GM12878 (cell line): ENCODE data around the gene CDC42EP3. TPM values are rescaled to one million over a fixed set of nuclear protein-coding genes. Genes with fewer than 3 reads are reported as not detected.

Source experiments
- ATAC-seq: fragments of 200-7000 bp; cut with Tn5 transposase; 3 replicates; pipeline ENCODE4 v1.9.1; 2020; ENCODE audit warnings: mild to moderate bottlenecking, moderate library complexity
- BruUV-seq: library from RNA; stranded (reverse); fragments of 400-500 nt; replicated peaks from 2 replicates; lab custom pipeline; 2021; lab: Mats Ljungman, UMichigan
- CTCF ChIA-PET: fragments of 300-600 bp; sonication (Branson Sonifier 250); formaldehyde crosslinking; extraction: SDS; loops from one replicate; lab custom pipeline; 2021; ENCODE audit warnings: inconsistent platforms; lab: Yijun Ruan, JAX
- POLR2A ChIA-PET: fragments of 350-600 bp; formaldehyde crosslinking; extraction: SDS; loops from one replicate; lab custom pipeline; 2021; ENCODE audit warnings: inconsistent platforms; lab: Charles Lee
- RAD21 ChIA-PET: fragments of 300-600 bp; sonication (Branson Sonifier 250); formaldehyde crosslinking; loops from one replicate; lab custom pipeline; 2023; ENCODE audit warnings: antibody characterized with exemption; ENCODE audit not compliant: unreplicated experiment; lab: Charles Lee
- SMC1A ChIA-PET: fragments of 300-600 bp; sonication (Branson Sonifier 250); formaldehyde crosslinking; loops from one replicate; lab custom pipeline; 2023; ENCODE audit not compliant: unreplicated experiment, uncharacterized antibody; lab: Charles Lee
- DNase-seq: peaks from one replicate; pipeline ENCODE4 v3.0.0-alpha.2; 2011; ENCODE audit warnings: low read depth, low spot score
- FAIRE-seq: peaks from 3 replicates; lab custom pipeline; 2011; peaks lifted over from hg19 to GRCh38; lab: Jason Lieb, UNC
- H2AFZ ChIP-seq: 2 replicates; pipeline ENCODE4 v1.6.0; 2011; ENCODE audit warnings: low read depth, low read length, control low read depth; ENCODE audit not compliant: control insufficient read depth
- H3K27ac ChIP-seq: 2 replicates; pipeline ENCODE4 v1.5.1; 2011; ENCODE audit warnings: control low read depth; ENCODE audit not compliant: control insufficient read depth, insufficient read depth
- H3K27me3 ChIP-seq, 2 experiments: replicated peaks in 1 of 2; 2 replicates each; pipeline versions ENCODE4 v1.6.0 to v1.6.1; 2011; ENCODE audit warnings: low read length in 1 of 2; ENCODE audit not compliant: control insufficient read depth in 2 of 2, insufficient read depth in 2 of 2
- H3K36me3 ChIP-seq, 2 experiments: 2 replicates each; pipeline ENCODE4 v1.5.1; 2011; ENCODE audit warnings: low read length in 1 of 2; ENCODE audit not compliant: control insufficient read depth in 2 of 2, insufficient read depth in 2 of 2
- H3K4me1 ChIP-seq: 2 replicates; pipeline ENCODE4 v1.6.1; 2011; ENCODE audit warnings: mild to moderate bottlenecking, low read length, moderate library complexity, mixed read lengths; ENCODE audit not compliant: control insufficient read depth, insufficient read depth
- H3K4me2 ChIP-seq: 2 replicates; pipeline ENCODE4 v1.6.0; 2011; ENCODE audit warnings: control low read depth; ENCODE audit not compliant: control insufficient read depth, insufficient read depth
- H3K4me3 ChIP-seq: fragments of 200-600 bp; sonication (generic); 2 replicates; pipeline ENCODE4 v1.5.1; 2016
- H3K79me2 ChIP-seq: 2 replicates; pipeline ENCODE4 v1.6.0; 2011; ENCODE audit warnings: low read length; ENCODE audit not compliant: control insufficient read depth, insufficient read depth
- H3K9ac ChIP-seq: 2 replicates; pipeline ENCODE4 v1.8.0; 2011; ENCODE audit warnings: low read length, control low read depth, mixed read lengths; ENCODE audit not compliant: control insufficient read depth, insufficient read depth
- H3K9me3 ChIP-seq: replicated peaks from 3 replicates; pipeline ENCODE4 v1.5.1; 2011; ENCODE audit warnings: mild to moderate bottlenecking, low read length; ENCODE audit not compliant: control insufficient read depth, insufficient read depth
- H4K20me1 ChIP-seq: 2 replicates; pipeline ENCODE4 v1.6.0; 2011; ENCODE audit not compliant: control insufficient read depth, insufficient read depth
- ATF7 ChIP-seq: fragments of 450-650 bp; IDR thresholded peaks from 2 replicates; pipeline ENCODE4 v1.6.1; 2016; ENCODE audit warnings: low read depth, mild to moderate bottlenecking
- FOXK2 ChIP-seq: fragments of 450-650 bp; IDR thresholded peaks from 2 replicates; pipeline ENCODE4 v1.6.1; 2017; ENCODE audit warnings: mild to moderate bottlenecking, moderate library complexity
- JUND ChIP-seq: IDR thresholded peaks from 2 replicates; pipeline ENCODE4 v1.6.1; 2012; ENCODE audit warnings: low read depth, mild to moderate bottlenecking, low read length, improper control_type of control experiment, moderate library complexity
- MEF2A ChIP-seq: IDR thresholded peaks from 2 replicates; pipeline ENCODE4 v1.6.1; 2011; ENCODE audit warnings: low read depth, mild to moderate bottlenecking, low read length, moderate library complexity; ENCODE audit not compliant: insufficient read depth
- NFYB ChIP-seq: IDR thresholded peaks from 2 replicates; pipeline ENCODE4 v1.6.1; 2011; ENCODE audit warnings: low read depth, mild to moderate bottlenecking, low read length, improper control_type of control experiment, moderate library complexity; ENCODE audit not compliant: insufficient read depth
- NR2F1 ChIP-seq: fragments of 450-650 bp; conservative IDR thresholded peaks from 2 replicates; pipeline ENCODE4 v1.6.1; 2017; ENCODE audit warnings: mild to moderate bottlenecking
- SIX5 ChIP-seq: IDR thresholded peaks from 2 replicates; pipeline ENCODE4 v1.6.1; 2011; ENCODE audit warnings: mild to moderate bottlenecking, low read depth, low read length, moderate library complexity; ENCODE audit not compliant: severe bottlenecking
- SMC3 ChIP-seq: IDR thresholded peaks from 2 replicates; pipeline ENCODE4 v1.6.1; 2011; ENCODE audit warnings: low read length, improper control_type of control experiment, borderline replicate concordance
- TBL1XR1 ChIP-seq: IDR thresholded peaks from 2 replicates; pipeline ENCODE4 v1.6.1; 2012; ENCODE audit warnings: low read depth, low read length, improper control_type of control experiment
- WGBS: methylation state at CpG from one replicate; pipeline ENCODE4 v1.1.6; 2016; ENCODE audit warnings: low lambda C conversion rate; ENCODE audit not compliant: insufficient replicate concordance, insufficient coverage; ENCODE audit errors: missing lambda C conversion rate; 5-methylcytosine and 5-hydroxymethylcytosine counted together
- in situ Hi-C: fragments of 300-500 bp; cut with MboI; formaldehyde crosslinking; loops from 9 replicates; pipeline ENCODE4 v1.14.3; 2018; ENCODE audit warnings: mixed read lengths
- intact Hi-C: fragments of 100-400 bp; cut with micrococcal nuclease; formaldehyde crosslinking; loops from one replicate; pipeline ENCODE4 v1.14.2; 2022; ENCODE audit not compliant: unreplicated experiment
- polyA plus RNA-seq, 11 experiments: library from polyadenylated mRNA; depleted of rRNA in 4 of 11; unstranded in 6 of 11; stranded (reverse) in 5 of 11; fragments of >200 nt; fragmentation: Nextera tagmentation in 4 of 11; fragmentation: Illumina TruSeq in 1 of 11; extraction: Ambion mirVana in 4 of 11; extraction: Trizol in 1 of 11; gene quantifications; 1 replicate in 1 of 11; 2 replicates in 10 of 11; pipeline versions ENCODE4 v1.2.1 to v1.2.3, GENCODE V29; 2011 to 2016; ENCODE audit warnings: inconsistent platforms in 2 of 11, missing spikeins in 2 of 11, low read depth in 1 of 11
- total RNA-seq, 4 experiments: library from RNA; depleted of rRNA in 3 of 4; stranded (reverse); fragments of >200 nt in 3 of 4; fragmentation: Illumina TruSeq in 1 of 4; extraction: Trizol in 1 of 4; gene quantifications; 2 replicates each; pipeline versions ENCODE4 v1.2.1 to v1.2.3, GENCODE V29; 2013 to 2021
- TF ChIP-seq, protein P1 (sequence below): fragments of 450-650 bp; IDR thresholded peaks from 2 replicates; pipeline ENCODE4 v1.6.1; 2017; ENCODE audit warnings: mild to moderate bottlenecking, moderate library complexity
- TF ChIP-seq, protein P2 (sequence below): IDR thresholded peaks from 2 replicates; pipeline ENCODE4 v1.6.1; 2011; ENCODE audit warnings: mild to moderate bottlenecking, low read depth, low read length, moderate library complexity; ENCODE audit not compliant: insufficient replicate concordance

CDC42EP3 gene
- total and polyA plus RNA-seq, 10 of the 15 experiments (the other 5 are each of a cell fraction or from before 2014, with no cell fraction given): 11.8 to 86.9 (median 52.9) TPM

DNA sequence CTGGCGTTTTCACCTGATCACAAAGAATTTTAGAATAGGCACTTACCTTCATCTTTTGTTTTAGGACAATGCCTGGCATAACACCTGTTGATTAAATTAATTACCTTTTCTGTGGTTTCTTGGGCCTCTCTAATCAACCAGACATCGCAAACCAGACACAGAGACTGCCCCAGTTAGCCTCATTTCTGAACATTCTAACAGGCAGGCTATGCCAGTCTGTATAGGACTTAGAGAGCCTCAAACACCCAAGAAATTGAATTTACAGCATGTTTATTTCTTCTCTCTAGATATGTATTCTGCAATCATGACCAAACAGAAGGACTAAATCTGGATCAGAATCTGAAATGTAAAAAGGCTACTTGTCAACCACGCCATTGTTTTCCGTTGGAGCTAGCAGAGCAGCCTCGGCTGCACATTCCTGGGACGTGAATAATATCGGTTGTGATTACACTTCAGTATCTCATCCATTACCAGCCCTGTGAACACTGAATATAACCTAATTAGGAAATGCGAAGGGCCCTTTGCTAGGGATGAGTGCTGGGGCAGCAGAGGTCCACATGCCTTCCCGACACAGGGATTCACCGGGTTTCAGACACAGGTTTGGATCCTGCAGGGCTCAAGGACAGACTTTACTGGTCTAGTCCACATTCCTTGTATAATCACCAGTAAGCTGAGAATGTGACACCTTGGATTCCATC lies 17.5 kb upstream of the CDC42EP3 start (continued):
- TF ChIP-seq, protein P1, sequence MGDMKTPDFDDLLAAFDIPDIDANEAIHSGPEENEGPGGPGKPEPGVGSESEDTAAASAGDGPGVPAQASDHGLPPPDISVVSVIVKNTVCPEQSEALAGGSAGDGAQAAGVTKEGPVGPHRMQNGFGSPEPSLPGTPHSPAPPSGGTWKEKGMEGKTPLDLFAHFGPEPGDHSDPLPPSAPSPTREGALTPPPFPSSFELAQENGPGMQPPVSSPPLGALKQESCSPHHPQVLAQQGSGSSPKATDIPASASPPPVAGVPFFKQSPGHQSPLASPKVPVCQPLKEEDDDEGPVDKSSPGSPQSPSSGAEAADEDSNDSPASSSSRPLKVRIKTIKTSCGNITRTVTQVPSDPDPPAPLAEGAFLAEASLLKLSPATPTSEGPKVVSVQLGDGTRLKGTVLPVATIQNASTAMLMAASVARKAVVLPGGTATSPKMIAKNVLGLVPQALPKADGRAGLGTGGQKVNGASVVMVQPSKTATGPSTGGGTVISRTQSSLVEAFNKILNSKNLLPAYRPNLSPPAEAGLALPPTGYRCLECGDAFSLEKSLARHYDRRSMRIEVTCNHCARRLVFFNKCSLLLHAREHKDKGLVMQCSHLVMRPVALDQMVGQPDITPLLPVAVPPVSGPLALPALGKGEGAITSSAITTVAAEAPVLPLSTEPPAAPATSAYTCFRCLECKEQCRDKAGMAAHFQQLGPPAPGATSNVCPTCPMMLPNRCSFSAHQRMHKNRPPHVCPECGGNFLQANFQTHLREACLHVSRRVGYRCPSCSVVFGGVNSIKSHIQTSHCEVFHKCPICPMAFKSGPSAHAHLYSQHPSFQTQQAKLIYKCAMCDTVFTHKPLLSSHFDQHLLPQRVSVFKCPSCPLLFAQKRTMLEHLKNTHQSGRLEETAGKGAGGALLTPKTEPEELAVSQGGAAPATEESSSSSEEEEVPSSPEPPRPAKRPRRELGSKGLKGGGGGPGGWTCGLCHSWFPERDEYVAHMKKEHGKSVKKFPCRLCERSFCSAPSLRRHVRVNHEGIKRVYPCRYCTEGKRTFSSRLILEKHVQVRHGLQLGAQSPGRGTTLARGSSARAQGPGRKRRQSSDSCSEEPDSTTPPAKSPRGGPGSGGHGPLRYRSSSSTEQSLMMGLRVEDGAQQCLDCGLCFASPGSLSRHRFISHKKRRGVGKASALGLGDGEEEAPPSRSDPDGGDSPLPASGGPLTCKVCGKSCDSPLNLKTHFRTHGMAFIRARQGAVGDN: no peak
- TF ChIP-seq NFYB: no peak
- no peak for TF ChIP-seq ATF7
- TF ChIP-seq NR2F1: no peak

DNA sequence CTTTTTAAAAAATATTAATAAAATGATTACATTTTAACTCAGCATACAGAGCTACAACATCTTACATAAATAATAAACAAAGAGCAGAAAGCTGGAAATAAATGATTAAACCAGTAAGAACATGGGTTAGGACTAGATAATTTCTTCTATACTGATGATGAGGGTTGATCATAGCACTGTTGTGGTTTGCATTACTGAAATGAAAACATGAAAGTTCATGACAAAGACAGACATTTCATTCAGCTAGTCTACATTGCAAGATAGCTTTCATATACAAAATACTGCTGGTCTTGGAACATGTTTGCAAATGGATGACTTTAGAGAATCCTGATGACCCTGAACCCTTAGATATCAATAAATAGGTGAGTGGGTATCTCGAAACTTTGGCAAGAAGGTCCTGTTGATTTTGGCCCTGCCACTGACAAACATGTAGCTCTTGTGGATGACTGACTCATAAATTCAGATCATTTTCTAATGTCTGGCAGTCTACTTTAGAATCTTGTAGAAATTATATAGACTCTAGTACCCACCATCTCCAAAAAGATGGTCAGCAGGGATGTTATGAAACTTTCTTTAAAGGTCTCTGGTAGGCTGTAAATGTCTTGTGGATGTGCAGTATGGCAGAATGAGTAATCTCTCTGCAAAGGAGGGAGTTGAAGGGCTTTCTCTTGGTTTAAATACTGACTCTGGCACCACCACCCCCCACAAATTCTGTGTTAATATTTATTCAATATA lies 15.5 kb upstream of the CDC42EP3 start:
- ChIA-PET SMC1A (interaction anchor here (0.9 to 1.2 kb wide), 2 partner anchors 32 to 138 kb away, joined by 3 read pairs; no protein-coding TSS in a partner anchor), POLR2A (no interaction called here), RAD21 (interaction anchor here (0.8 to 1.0 kb wide), 3 partner anchors 30 to 291 kb away, joined by 3 read pairs; no protein-coding TSS in a partner anchor), CTCF (interaction anchor here (1.2 kb wide), 1 partner anchor 72 kb away, joined by 3 read pairs; no protein-coding TSS in a partner anchor)
- no peak overlapping the region for H3K4me2 ChIP-seq
- no peak overlapping the region for H2AFZ ChIP-seq
- no peak overlapping the region for H3K27ac ChIP-seq
- H4K20me1 ChIP-seq: no peaks in the 10 kb centered on the region
- peaks cover 2% of the 10 kb centered on the region; the same call in 1 of the 3 replicates for H3K9me3 ChIP-seq
- no peak for DNase-seq
- in situ Hi-C loops: no loop called here
- H3K4me3 ChIP-seq: no peak overlapping the region
- H3K4me1 ChIP-seq: no peaks in the 10 kb centered on the region
- intact Hi-C loops: no loop called here
- no peaks in the 10 kb centered on the region for H3K27me3 ChIP-seq
- BruUV-seq: no TSS peak
- no peak overlapping the region for H3K9ac ChIP-seq
- no peaks in the 10 kb centered on the region for H3K79me2 ChIP-seq
- 100% methylated on average over 1 of the region's 1 CpG for WGBS
- no peaks in the 10 kb centered on the region for H3K36me3 ChIP-seq
- no peak for ATAC-seq
- no peak for FAIRE-seq
- TF ChIP-seq MEF2A (no peak), TBL1XR1 (no peak), FOXK2 (no peak), SMC3 (no peak), SIX5 (no peak), JUND (no peak)
- TF ChIP-seq, protein P2, sequence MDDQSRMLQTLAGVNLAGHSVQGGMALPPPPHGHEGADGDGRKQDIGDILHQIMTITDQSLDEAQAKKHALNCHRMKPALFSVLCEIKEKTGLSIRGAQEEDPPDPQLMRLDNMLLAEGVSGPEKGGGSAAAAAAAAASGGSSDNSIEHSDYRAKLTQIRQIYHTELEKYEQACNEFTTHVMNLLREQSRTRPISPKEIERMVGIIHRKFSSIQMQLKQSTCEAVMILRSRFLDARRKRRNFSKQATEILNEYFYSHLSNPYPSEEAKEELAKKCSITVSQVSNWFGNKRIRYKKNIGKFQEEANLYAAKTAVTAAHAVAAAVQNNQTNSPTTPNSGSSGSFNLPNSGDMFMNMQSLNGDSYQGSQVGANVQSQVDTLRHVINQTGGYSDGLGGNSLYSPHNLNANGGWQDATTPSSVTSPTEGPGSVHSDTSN: no peak
- TF ChIP-seq, protein P1: no peak
